Hepatocyte (in vitro differentiated cells): ENCODE results near the gene PYY. TPM values are rescaled to one million over a fixed set of nuclear protein-coding genes. Genes with fewer than 3 reads are reported as not detected.

Experiments used
- DNase-seq: peaks from one replicate; pipeline ENCODE4 v3.0.0-alpha.2; 2016; ENCODE audit warnings: low spot score
- H2AFZ ChIP-seq: fragments of 200-600 bp; sonication (generic); 2 replicates; pipeline ENCODE4 v1.6.0; 2016; ENCODE audit warnings: antibody characterized with exemption, mild to moderate bottlenecking
- H3K27ac ChIP-seq: fragments of 200-600 bp; sonication (generic); 2 replicates; pipeline ENCODE4 v1.5.1; 2016; ENCODE audit warnings: mild to moderate bottlenecking
- H3K27me3 ChIP-seq: fragments of 200-600 bp; sonication (generic); 2 replicates; pipeline ENCODE4 v1.6.1; 2016
- H3K36me3 ChIP-seq: fragments of 200-600 bp; sonication (generic); replicated peaks from 2 replicates; pipeline ENCODE4 v1.5.1; 2016; ENCODE audit warnings: low read depth; ENCODE audit not compliant: insufficient read depth
- H3K4me1 ChIP-seq: fragments of 200-600 bp; sonication (generic); 2 replicates; pipeline ENCODE4 v1.5.1; 2016; ENCODE audit warnings: mild to moderate bottlenecking, moderate library complexity; ENCODE audit not compliant: insufficient read depth
- H3K4me2 ChIP-seq: fragments of 200-600 bp; sonication (generic); 2 replicates; pipeline ENCODE4 v1.6.0; 2016
- H3K4me3 ChIP-seq: fragments of 200-600 bp; sonication (generic); 2 replicates; pipeline ENCODE4 v1.5.1; 2016; ENCODE audit warnings: mild to moderate bottlenecking
- H3K79me2 ChIP-seq: fragments of 200-600 bp; sonication (generic); 2 replicates; pipeline ENCODE4 v1.6.0; 2017; ENCODE audit warnings: mild to moderate bottlenecking
- H3K9me2 ChIP-seq: fragments of 200-600 bp; sonication (generic); replicated peaks from 2 replicates; pipeline ENCODE4 v1.6.0; 2017; ENCODE audit warnings: mild to moderate bottlenecking; ENCODE audit not compliant: insufficient read depth
- H3K9me3 ChIP-seq: fragments of 200-600 bp; sonication (generic); 2 replicates; pipeline ENCODE4 v1.5.1; 2016; ENCODE audit warnings: low read depth, mild to moderate bottlenecking
- H4K20me1 ChIP-seq: fragments of 200-600 bp; sonication (generic); 2 replicates; pipeline ENCODE4 v1.6.0; 2016; ENCODE audit warnings: mild to moderate bottlenecking; ENCODE audit not compliant: insufficient read depth, poor library complexity, severe bottlenecking
- CTCF ChIP-seq: fragments of 200-600 bp; sonication (generic); IDR thresholded peaks from 2 replicates; pipeline ENCODE4 v1.5.1; 2016; ENCODE audit warnings: antibody characterized with exemption, mild to moderate bottlenecking; ENCODE audit not compliant: poor library complexity
- EZH2 ChIP-seq: fragments of 200-600 bp; sonication (generic); IDR thresholded peaks from 2 replicates; pipeline ENCODE4 v1.6.1; 2016; ENCODE audit warnings: antibody characterized with exemption, mild to moderate bottlenecking, borderline replicate concordance
- EZH2phosphoT487 ChIP-seq: fragments of 200-600 bp; sonication (generic); IDR thresholded peaks from one replicate; pipeline ENCODE4 v1.6.1; 2018; ENCODE audit warnings: antibody characterized with exemption, mild to moderate bottlenecking, low read depth, moderate library complexity; ENCODE audit not compliant: unreplicated experiment, severe bottlenecking
- WGBS: methylation state at CpG from one replicate; pipeline ENCODE4 v1.1.6; 2016; ENCODE audit warnings: low lambda C conversion rate; ENCODE audit errors: missing lambda C conversion rate; 5-methylcytosine and 5-hydroxymethylcytosine counted together
- polyA plus RNA-seq: library from polyadenylated mRNA; unstranded; fragments of >200 nt; fragmentation: Nextera tagmentation; extraction: Ambion mirVana; gene quantifications from 2 replicates; pipeline ENCODE4 v1.2.1, GENCODE V29; 2016
- total RNA-seq: library from RNA; depleted of rRNA; stranded (reverse); fragments of >200 nt; gene quantifications from 2 replicates; pipeline ENCODE4 v1.2.3, GENCODE V29; 2014

Gene PYY
- total and polyA plus RNA-seq, 2 experiments from 2014 or later: 16.9 TPM; not detected in 1

GRCh38 chr17:43951750-43952149 lies 2.0 kb downstream of the PYY start:
- Histone ChIP-seq H3K4me3 (no peak overlapping the region), H3K79me2 (no peaks in the 10 kb centered on the region), H3K36me3 (no peaks in the 10 kb centered on the region), H3K4me2 (no peak overlapping the region), H3K4me1 (peaks cover 11% of the 10 kb centered on the region), H3K9me3 (no peaks in the 10 kb centered on the region), H3K9me2 (no peaks in the 10 kb centered on the region), H3K27me3 (peaks cover 67% of the 10 kb centered on the region), H2AFZ (no peak overlapping the region), H4K20me1 (no peaks in the 10 kb centered on the region), H3K27ac (no peak overlapping the region)
- WGBS: 57% methylated on average over 4 of the region's 4 CpGs
- TF ChIP-seq CTCF (no peak), EZH2phosphoT487 (no peak), EZH2 (no peak)
- DNase-seq: no peak

- Histone ChIP-seq H3K36me3 (no peaks in the 10 kb centered on the region), H4K20me1 (no peaks in the 10 kb centered on the region), H3K27ac (no peak overlapping the region), H3K4me1 (peaks cover 11% of the 10 kb centered on the region), H3K79me2 (no peaks in the 10 kb centered on the region), H3K9me2 (no peaks in the 10 kb centered on the region), H3K9me3 (no peaks in the 10 kb centered on the region), H3K27me3 (peaks cover 60% of the 10 kb centered on the region), H3K4me2 (no peak overlapping the region), H3K4me3 (no peak overlapping the region), H2AFZ (no peak overlapping the region)
- 81% methylated on average over 2 of the region's 2 CpGs for WGBS
- no peak for DNase-seq
- TF ChIP-seq EZH2 (no peak), CTCF (no peak), EZH2phosphoT487 (no peak)
Observed at GRCh38 chr17:43950554-43950953, 3.2 kb downstream of the PYY start.

GRCh38 chr17:43949781-43950180 lies 4.0 kb downstream of the PYY start:
- no peak for TF ChIP-seq CTCF
- no peak for TF ChIP-seq EZH2
- no peak for TF ChIP-seq EZH2phosphoT487
- Histone ChIP-seq H3K4me1 (peaks cover 11% of the 10 kb centered on the region), H3K27me3 (peaks cover 52% of the 10 kb centered on the region), H3K4me3 (no peak overlapping the region), H3K36me3 (no peaks in the 10 kb centered on the region), H3K79me2 (no peaks in the 10 kb centered on the region), H3K9me2 (no peaks in the 10 kb centered on the region), H3K4me2 (no peak overlapping the region), H2AFZ (no peak overlapping the region), H3K9me3 (no peaks in the 10 kb centered on the region), H3K27ac (no peak overlapping the region), H4K20me1 (no peaks in the 10 kb centered on the region)
- no peak for DNase-seq
- WGBS: 65% methylated on average over 4 of the region's 4 CpGs

- Histone ChIP-seq H4K20me1 (no peaks in the 10 kb centered on the region), H3K79me2 (no peaks in the 10 kb centered on the region), H3K27ac (no peak overlapping the region), H2AFZ (no peak overlapping the region), H3K27me3 (peaks cover 23% of the 10 kb centered on the region), H3K4me1 (no peaks in the 10 kb centered on the region), H3K36me3 (no peaks in the 10 kb centered on the region), H3K4me3 (no peak overlapping the region), H3K4me2 (no peak overlapping the region), H3K9me2 (no peaks in the 10 kb centered on the region), H3K9me3 (no peaks in the 10 kb centered on the region)
- no peak for DNase-seq
- WGBS: 76% methylated on average over 4 of the region's 4 CpGs
- no peak for TF ChIP-seq CTCF
- no peak for TF ChIP-seq EZH2phosphoT487
- TF ChIP-seq EZH2: no peak
Observed at GRCh38 chr17:43946781-43947180, 7.0 kb downstream of the PYY start.
